Renal pelvis (tissue), 4 donors: ENCODE measurements around the gene SLCO2A1. TPM values are rescaled to one million over a fixed set of nuclear protein-coding genes. Genes with fewer than 3 reads are reported as not detected.

Experiments used
- DNase-seq: peaks from one replicate; pipeline ENCODE4 v3.0.0-alpha.2; 2013
- polyA plus RNA-seq, 3 donors: library from polyadenylated mRNA; unstranded; fragments of 120-200 nt; gene quantifications; one replicate each; pipeline ENCODE4 v1.2.1, GENCODE V29; 2013; ENCODE audit not compliant: insufficient read length in 3 of 3

The SLCO2A1 gene
- polyA plus RNA-seq, 3 donors, result 20.1 to 27.5 (median 23.1) TPM

DNA sequence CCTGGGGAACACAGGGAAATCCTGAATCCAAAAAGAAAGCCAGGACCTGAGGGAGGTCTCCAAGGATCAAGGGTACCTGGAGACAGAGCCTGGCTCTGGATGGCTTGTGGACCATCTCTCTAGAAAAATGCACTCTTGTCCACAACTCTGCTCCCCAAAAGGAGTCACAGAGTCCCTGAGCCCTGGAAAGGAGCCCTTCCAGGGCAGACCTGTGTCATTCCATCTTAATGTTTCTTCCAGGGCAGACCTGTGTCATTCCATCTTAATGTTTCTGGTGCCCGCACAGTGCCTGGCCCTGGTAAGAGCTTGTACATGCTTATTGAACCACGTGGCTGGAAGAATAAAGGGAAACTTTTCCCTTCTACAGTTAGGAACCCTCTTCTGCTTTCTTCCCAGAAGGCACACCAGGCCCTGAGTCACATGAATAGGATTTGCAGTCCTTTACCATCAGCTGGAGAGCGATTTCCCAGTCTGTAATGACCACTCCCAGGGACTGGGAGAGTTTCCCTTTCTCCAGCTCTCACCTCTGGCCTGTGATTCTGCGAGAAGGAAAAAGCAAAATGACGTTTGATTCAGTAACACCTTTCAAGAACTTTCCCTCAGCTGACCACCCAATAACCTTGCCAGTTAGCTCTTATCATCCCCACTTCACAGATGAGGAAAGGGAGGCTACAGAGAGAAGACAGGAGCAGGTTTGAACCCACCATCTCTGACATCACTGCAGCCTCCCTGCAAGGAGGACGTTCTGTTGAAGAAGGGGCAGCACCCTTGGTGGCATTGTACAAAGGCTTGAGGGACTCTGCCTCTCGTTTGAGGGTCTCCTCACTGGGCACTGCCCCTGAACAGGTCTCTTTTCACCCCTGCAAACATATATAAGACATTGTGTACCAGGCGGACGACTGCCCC is 35.8 kb upstream of the SLCO2A1 start:
- DNase-seq, result no peak

DNA sequence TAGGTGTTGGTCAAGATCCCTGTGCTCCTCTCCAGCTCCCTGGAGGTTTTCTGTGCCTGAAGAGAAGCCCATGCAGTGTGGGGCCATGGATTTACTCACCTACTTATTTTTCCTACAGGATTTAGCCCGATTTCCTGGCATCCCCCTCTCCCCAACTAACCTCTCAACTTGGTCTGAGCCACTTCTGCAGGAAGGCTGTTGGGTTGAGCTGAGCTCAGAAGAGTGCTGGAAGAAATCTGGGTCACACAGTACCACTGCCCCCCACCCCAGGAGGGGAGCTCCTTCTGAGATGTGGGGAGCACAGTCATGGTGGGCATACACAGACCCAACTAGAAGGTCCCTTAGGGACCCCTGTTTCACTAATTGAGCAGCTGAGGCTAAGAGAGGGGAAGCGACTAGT is 34.4 kb upstream of the SLCO2A1 start:
- DNase-seq, result no peak

DNA sequence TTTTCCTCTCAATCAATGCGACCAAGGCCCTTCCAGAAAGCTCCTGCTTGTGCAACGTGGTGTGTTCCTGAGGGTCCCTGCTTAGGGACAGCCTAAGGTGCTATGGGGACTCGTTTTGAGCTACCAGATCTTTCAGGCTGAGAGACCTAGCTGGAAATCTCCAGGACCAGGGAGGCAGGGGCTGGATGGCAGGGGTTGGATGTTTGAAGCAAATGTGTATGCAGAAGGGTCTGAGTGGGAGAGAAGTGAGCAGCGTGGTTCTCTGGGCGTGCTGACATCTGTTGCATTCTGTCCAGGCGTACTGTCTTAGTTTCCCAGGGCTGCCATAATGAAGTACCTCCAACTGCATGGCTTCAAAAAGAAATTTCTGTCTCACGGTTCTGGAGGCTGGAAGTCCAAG is 31.7 kb upstream of the SLCO2A1 start:
- DNase-seq, result no peak

DNA sequence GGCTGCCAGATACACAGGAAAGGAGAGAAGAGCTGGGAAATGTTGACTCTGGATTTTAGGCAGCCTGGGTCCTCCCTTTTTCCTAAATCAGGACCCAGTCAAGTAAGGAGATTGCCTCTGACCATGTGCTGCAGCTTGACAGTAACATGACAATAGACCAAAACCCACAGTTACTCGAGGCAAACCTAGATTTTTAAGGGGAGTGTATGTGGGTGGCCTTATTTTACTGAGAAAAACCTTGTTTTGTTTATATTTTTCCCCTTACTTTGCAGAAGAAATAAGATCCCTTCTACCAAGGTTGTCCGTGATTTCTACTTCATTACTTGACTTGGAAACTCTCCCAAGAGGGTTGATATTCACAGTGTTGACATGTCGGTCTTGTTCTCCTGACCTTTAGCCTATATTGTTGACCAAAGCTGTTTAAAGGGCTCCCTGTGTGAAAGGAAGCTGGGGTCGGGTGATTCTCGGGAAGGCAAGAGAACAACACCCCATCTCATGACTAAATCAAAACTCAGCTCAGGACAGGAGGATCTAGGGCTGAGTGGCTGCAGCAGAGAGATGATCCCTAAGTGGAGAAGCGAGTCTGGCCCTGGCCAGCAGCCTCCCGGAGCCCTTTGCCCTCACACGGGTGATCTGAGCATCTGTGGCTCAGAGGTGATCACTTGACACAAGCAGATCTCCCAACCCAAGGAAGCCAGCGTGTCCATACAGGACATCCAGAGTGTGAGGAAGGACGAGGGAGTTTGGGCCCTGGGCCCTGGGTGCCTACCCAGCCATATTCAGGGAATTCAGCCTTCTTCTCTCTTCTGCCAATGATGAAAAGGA is 31.0 kb upstream of the SLCO2A1 start:
- no peak for DNase-seq

DNA sequence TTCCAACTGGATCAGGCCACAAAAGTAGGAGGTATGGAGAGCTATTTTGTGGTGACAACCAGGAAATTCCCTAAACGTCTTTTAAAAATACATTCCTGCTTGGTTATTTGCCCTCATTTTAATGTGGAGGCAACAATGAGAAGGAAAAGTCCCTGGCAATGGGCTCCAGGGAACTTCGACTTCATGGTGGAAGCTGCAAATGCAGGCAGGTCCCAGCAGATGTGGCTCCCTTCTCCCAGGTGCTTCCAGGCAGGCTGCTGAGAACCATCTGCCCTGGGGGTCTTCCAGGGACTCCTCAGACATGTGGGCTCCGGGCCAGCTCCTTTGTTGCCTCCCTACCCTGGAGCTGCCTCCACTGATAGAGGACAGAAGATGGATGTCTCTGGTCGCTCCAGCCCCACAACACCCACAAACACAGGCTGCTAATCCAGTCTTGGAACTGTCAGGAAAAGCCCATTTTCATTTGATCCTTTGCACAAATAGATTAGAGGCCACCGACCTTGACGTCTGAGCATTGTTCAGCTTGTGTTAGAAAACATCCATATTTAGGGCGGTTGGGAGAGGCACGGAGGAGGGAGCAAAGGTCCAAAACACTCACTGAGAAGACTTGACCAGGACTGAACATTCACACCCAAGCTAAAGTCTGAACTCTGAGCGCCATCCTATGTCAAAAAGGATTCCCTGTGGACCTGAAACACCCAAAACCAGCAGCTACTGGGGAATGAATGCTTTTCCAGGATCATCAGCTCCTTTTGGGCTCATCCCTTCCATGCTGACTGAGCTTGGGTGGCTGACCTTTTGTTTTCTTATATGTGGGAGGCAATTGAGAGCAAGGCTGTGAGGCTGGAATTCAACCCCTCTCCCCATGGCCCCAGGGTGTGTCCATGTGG is 30.2 kb upstream of the SLCO2A1 start:
- DNase-seq, result no peak

DNA sequence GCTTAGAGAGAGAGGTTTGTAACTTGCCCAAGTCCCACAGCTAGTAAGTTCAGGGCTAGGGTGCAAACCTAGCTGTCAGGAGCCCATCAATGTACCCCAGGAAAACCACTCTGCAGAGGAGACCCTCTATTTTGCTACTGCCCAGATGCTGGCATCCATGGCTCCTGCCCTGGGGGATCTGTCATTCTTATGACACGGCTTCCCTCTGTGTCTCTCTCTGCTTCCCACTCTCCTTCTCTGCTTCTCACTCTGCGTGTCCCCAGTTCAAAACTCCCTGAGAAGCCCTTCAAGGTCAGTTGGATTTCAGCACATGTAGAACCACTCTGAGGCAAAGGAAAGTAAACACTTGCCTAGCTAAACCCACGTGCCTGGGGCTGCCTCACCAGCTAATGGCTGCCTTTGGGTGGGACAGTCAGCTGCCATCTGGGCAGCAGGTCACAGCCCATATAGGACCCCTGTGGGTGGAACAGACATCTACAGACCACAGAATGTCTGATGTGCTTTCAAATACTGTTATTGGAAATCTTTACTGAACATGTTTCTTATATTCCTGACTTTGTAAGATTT is 29.4 kb upstream of the SLCO2A1 start:
- DNase-seq, result no peak

DNA sequence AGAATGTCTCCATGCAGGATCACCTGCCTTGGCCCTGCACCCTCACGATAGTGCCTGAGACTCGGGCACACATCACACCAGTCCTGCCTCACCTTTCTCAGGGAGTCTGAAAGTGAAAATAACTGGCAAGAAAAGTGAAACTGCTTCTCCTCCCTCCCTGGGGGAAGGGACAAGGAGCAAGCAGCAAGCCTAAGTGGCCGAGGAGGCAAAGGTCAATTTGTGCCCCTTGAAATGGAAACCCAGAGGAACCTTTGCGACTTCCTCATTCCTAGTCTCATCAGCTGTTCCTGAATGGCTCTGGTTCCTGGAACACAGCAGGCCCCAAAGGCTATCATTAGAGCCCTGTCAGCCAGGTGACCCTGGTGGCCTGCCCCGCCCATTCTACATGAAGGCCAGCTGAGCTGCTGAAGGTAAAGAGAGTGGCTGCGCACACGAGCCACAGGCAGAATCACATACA is 28.0 kb upstream of the SLCO2A1 start:
- DNase-seq, result no peak

DNA sequence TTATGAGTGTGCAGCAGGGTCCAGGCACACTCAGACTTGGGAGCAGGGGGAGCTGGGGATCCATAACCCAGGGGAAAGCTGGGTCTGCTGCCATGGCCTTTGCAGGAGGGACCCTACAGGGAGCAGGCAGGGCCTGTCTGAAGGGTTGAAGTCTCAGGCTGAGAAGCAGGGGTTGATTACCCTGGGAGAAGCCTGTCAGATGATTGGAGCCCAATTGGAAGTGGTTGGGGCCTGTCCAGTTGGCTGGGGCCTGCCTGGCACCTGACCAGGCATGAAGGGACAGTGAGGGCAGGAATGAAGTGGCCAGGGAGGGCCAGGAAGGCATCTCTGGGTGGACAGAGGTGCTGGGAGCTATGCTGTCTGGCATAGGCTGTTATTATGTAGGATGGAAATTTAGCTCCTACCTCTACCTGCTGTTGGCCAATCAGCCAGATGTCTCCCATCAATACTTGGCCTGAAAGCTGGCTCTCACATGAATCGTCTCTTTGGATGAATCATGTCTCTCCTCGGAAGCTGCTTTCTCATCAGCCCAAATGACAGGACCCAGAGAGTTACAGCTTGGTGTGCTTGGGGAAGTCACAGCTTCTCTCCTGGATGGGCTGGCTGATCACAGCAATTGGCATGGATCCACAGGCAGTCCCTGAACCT is 27.4 kb upstream of the SLCO2A1 start:
- no peak for DNase-seq

DNA sequence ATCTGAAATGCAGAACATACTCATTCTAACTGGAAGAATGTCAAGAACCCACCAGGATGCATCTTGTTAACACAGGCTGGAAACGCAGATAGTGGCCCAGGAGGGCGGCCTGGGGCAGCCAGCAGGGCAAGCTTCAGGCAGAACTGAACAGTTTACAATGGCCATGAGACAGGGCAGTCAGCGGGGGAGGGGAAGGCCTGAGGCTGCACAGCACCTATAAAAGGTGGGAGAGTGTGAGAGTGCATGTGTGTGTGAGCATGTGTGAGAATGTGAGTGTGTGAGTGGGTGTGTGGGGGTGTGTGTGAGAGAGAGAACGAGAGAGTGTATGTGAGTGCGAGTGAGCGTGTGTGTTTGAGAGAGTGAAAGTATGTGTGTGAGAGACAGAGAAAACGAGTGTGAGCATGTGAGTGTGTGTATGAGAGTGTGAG is 26.8 kb upstream of the SLCO2A1 start:
- no peak for DNase-seq

DNA sequence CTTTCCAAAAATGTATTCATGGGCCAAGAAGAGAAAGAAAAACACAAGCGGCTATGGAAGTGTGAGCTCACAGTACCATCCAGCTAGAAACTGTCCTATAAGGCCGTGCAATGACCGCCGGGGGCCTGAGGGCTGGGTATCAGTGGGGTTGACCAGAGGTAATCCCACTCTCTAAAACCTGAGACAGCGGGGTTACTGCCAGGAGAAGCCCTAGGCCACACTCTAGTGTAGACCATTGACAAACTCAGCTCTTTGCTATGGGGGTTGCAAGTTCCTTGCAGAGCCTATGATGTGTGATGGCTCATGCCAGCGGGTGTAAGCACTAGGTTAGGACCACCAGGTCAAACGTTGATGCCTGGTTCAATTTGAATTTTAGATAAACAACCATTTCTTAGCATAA is 25.9 kb upstream of the SLCO2A1 start:
- no peak for DNase-seq

DNA sequence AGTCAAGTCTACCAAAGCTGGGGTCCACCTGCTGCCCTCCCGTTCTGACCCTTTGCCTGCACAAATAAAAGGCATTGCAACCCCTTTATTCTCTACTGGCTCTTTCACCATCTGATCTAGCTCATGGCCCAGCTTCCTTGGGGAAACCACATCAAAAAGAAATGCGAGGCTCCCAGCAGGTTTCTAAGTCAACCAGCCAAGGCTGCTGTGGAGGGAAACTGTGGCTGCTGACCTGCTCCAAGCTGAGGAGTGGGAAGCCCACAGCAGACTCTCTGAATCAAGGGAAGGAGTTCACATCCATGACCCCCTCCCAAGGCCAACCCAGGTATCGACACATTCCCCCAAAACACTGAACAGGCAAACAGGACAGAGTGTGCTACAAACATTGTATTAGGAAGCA is 25.2 kb upstream of the SLCO2A1 start:
- no peak for DNase-seq

DNA sequence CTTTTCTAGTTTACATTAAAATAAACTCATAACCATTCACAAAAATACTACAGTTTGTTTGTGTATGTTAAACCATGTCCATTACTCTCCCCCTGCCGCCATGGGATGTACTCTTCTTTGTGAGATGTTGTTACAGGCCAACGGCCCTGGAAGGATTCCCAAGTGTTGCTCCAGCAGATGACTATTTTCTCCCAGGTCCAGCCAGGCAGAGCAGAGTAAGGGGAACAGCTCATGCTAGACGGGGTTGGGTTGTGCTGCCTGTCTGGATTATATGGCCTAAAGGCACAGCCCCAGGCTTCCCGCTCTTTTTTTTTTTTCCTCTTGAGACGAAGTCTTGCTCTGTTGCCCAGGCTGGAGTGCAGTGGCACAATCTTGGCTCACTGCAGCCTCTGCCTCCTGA is 24.5 kb upstream of the SLCO2A1 start:
- DNase-seq, result no peak

DNA sequence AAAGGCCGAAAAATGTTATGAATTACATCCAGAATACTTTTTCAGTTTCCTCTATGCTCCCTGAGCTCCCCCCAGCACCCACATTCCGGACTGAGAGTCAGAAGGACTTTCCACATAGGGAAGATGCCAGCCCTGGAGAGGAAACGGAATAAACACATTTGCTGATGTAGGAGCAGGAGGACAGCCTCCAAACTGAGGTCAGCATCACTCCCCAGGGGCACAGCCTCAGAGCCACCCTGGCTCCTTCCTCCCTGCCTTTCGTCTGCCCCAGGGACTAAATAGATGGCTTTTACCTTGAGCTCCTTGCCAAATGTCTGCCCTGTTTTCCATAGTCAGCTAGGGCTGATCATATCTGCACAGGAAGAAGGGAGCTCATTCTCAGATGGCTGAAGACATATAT is 22.6 kb upstream of the SLCO2A1 start:
- no peak for DNase-seq

DNA sequence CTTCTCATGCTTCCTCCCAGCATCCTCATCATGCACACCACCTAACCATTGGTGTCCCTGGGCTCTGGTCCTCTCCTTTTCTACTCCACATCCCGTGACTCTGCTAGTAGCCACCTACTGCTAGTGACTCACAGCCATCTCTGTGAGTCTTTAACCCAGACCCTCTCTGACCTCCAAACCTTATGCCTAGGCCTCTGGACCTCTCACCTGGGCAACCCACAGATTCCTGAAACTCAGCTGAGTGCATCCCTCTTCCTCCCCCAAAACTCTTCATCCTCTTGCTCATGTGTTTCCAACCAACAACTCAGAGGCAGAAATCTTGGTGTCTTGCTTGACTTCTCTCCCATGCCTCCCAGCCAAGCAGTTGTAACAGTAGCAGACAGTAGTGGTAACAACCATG is 20.0 kb upstream of the SLCO2A1 start:
- no peak for DNase-seq

DNA sequence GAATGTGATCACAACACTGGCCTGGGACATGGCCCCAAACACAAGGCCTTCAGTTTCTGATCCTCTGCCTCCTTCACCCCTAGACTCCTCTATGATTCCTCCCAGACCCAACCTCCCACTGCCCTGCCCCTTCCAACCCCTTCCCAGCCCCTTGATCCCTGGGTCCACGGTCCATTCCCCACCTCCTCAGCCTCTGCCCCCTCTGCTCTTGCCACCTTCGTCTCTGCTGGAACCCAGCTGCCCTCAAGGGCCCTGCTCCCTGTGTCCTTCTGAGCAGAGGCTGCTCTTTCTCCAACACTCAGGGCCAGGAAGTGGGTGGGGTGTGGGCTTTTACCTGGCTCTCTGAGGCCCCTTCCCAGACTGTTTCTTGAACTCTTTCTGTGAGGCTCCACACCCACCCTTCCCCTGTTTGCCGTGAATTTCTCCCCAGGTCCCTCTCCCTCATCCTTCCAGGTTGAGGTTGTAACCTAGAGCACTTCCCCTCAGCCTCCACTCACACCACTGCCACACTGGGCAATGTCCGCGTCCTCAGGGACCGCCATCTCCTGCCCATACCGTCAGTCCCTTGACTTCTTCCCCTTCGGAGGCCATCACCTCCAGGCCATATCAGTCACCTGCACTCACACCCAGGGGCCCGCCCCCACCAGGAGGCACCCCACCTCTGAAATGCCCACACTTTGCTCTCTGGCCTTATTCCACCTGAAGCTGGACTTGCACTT is 18.7 kb upstream of the SLCO2A1 start:
- no peak for DNase-seq

DNA sequence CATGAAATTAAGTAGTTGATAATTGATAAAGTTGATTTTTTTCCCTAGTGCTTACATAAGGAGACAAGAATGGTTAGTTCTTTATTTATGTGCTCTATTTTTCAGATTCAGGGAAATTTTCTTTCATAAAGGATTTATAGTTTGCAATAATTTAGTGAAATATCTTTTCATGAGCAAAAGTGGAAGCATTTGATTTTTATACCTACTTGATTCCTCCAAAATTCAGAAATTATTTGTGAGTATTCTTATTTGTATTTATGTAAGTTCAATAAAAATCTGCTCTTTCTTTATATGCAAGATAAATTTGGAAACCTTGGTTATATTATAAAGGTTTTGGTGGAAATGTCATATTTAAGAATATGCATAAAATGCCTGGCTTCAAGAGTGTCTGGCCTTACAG is 14.7 kb upstream of the SLCO2A1 start:
- DNase-seq, result no peak

DNA sequence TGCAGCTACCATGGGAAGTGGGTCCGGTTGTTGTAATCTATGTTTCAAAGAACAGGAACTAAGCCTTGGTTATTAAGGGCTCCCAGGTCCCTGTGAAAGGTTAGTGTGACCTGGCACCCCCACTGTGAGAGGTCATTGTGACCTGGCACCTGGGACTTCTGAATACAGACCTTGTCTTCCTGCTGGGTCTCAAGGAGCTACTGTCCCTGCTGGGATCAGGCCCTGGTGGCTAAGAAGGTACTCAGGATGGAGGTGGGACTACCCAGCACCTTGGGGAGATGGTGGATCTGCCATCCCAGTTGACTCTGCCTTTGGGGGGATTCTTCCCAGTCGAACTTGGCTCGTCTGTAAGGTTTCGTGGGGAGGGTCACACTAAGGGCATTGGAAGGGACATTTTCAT is 10.3 kb upstream of the SLCO2A1 start:
- no peak for DNase-seq

DNA sequence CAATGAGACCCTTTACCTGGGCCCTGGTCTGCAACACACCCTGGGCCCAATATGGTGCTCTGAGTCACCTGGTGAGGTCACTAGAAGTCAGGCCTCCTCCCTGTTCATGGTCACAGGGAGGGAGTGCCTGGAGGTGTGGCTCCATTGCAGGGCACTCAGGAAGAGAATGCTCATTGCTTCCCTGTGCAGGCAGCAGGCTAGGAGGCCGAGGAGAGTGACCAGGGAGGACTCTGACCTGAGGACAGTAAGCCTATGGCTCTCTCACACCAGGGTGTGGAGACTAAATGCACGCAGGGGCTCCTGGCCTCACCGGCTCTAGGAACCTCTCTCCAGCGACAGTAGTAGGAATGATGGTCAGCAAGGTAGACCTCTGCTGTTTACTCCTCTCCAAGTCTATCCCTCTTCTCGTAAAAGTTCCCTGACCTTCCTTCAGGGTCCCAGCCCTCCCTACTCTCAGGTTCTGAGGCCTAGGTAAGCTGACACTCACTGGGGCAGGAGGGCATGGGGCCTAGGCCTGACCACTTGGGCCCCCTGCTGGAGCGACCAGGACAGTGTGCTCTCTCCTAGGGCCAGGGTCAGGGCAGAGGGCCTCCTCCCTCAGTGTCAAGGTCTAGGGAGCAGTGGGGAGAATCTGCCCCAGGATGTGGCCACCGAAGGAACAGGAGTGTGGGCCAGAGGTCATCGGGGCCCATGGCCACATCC is 9.6 kb upstream of the SLCO2A1 start:
- DNase-seq, result no peak

DNA sequence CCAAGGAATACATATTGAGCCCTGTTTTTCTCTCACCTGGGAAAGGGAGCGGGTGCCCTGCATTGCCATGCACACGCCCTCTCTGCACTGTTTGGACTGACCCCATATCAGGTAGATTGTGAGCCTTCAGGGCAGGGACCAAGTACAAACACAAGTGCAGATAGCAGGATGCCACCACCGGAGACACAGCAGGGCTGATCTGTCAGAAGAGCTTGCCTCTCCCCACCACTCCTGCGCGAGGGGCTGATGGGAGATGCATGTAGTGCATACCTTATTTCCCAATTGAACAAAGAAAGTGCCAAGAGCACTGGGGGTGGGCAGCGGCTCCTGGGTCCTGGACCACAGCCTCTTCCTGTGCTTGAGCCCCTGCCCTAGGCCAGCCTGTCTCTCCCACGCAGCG is 9.0 kb upstream of the SLCO2A1 start:
- no peak for DNase-seq

DNA sequence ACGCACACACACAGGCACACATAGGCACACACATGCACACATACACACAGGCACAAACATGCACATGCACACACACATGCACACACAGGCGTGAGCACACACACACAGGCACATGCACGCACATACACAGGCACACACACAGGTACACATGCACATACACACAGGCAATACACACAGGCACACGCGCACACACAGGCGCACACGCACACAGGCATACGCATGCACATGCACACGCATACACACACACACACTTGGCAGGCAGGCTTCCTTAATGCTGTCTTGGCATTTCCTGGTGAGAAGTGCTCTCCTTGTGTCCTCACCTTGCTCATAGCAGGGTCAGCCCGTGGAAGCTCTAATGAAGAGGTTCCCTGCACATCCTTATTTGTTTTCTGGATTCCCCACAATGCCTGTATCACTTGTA is 8.4 kb upstream of the SLCO2A1 start:
- no peak for DNase-seq
